ENCODE measurements around the gene FIGN.

Gene FIGN

DNA sequence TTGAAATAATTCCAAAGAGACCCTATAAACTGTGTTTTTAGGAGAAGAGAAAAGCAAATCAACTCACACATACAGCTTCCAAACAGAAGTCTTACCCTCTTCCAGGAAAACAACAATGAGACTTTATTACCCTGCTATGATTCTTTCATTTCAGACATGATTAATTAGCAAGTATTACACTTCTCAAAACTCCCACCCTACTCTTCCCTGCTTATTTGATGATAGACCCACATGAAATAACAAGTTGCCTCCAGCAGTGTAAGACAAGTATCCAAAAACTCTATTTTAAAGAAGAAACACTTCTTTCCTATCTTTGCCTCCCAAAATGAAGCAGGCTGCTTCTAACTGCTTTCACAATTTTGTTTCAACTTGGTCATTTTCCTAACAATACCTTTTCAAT lies 4.1 kb downstream of the FIGN start:
- TF ChIP-seq ZFX (IDR thresholded peaks at IDR 0.05; ENCODE audit: borderline replicate concordance): no peak
- TF ChIP-seq, protein P1, sequence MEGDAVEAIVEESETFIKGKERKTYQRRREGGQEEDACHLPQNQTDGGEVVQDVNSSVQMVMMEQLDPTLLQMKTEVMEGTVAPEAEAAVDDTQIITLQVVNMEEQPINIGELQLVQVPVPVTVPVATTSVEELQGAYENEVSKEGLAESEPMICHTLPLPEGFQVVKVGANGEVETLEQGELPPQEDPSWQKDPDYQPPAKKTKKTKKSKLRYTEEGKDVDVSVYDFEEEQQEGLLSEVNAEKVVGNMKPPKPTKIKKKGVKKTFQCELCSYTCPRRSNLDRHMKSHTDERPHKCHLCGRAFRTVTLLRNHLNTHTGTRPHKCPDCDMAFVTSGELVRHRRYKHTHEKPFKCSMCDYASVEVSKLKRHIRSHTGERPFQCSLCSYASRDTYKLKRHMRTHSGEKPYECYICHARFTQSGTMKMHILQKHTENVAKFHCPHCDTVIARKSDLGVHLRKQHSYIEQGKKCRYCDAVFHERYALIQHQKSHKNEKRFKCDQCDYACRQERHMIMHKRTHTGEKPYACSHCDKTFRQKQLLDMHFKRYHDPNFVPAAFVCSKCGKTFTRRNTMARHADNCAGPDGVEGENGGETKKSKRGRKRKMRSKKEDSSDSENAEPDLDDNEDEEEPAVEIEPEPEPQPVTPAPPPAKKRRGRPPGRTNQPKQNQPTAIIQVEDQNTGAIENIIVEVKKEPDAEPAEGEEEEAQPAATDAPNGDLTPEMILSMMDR (IDR thresholded peaks at IDR 0.05): no peak
- H3K27ac ChIP-seq: no peak overlapping the region

DNA sequence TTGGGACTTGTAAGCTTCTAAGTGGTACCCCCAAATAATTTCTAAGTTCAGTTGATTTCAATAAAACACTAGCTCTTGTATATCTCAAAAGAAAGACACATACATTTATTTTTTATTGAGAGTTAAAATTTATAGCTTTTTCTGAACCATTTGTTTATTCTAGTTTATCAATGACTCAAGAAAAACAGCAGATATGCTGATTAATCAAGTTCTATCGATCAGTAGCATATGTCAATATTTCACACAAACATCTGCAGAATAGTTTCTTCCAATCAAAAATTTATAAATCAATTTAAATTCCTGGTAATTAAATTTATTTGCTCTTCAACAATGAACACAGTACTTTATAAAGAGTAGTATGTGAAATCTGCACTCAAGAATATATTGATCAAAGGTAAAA lies 5.3 kb downstream of the FIGN start:
- H3K27ac ChIP-seq: no peak overlapping the region
- TF ChIP-seq ZFX (IDR thresholded peaks at IDR 0.05; ENCODE audit: borderline replicate concordance): no peak

DNA sequence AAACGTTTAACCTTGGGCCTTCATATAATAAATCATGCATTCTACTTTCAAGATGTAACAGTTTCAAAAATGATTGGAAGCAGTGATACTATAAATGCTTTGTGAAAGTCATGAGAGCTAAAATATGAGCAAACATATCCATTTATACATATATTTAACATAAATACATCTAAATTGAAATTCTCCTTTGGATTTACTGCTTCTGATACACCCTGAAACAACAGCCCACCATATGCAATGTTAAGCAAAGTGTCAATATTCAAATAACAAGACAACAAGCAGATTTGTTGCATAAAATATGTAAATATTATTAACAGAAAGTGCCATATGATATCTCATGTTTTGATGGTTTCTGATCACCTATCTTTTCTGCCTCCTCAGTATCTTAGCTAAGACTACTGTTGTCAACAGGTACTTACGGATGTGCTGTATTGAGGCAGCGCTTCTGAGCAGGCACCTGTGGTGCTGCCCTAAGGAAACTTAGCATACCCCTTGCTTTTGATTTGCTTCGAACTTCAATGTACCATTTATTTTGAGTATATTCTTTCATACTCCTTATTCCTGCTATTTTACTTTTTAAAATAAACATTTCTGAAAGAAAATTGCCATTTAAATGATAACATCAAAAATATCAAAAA lies 6.1 kb downstream of the FIGN start:
- no peak overlapping the region for H3K27ac ChIP-seq
- TF ChIP-seq, protein P1 (IDR thresholded peaks at IDR 0.05): no peak
- TF ChIP-seq ZFX (IDR thresholded peaks at IDR 0.05; ENCODE audit: borderline replicate concordance): no peak

DNA sequence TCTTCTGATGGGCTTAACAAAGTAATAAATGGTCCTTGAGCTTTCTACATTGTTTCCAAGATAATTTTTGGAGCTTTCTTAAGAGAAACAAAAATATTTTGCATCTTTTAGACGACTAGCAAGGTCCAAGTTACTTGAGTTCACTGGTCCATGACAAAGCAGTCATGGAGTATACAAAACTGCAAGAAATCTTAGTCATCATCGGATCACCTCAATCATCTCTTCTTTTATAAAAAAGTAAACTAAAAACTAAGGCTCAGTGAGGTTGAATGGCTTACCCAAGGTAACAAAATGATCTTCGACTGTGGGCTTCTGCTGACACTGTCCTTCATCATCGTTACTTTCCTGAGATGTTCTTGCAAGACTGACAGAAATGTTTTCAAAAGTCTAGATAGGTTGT lies 11.9 kb downstream of the FIGN start:
- H3K27ac ChIP-seq: no peak overlapping the region
- TF ChIP-seq, protein P1 (IDR thresholded peaks at IDR 0.05): no peak
- no peak for TF ChIP-seq ZFX (IDR thresholded peaks at IDR 0.05; ENCODE audit: borderline replicate concordance)

DNA sequence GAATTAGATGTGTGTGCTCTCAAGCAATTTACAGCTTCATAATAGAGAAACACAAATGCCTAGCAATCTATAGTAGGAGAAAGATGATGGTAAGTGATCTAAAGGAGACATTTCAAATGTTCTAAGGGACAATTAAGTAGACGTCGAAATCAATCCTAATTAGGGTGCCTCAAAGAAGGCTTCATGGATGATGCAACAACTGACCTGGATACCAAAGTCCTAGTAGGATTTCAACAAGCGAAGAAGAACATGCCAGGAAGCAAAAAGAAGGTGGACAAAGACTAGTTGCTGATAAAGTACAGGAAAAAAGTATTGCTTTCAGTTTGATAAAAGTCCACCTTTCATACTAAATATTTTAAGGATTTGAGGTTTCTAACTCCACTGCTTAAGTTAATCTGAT lies 12.5 kb downstream of the FIGN start:
- TF ChIP-seq, protein P1 (IDR thresholded peaks at IDR 0.05): no peak
- no peak for TF ChIP-seq ZFX (IDR thresholded peaks at IDR 0.05; ENCODE audit: borderline replicate concordance)
- no peak overlapping the region for H3K27ac ChIP-seq

DNA sequence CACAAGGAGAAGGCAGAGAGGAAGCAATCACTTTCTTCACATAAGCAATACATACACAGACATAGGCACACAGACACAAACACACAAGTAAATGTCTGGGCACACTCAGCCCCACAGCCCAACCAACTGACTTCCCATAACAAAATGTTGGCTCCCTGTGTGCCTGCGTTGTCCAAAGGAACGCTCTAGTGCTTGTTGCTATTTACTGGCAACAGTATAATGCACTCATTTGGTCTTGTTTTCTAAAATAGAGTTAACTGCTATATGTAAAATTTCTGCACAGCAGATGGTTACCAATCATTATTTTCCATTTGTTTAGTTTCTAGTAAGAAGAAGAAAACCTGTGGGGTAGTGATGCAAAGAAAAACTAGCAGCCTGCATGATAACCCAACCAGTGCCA lies 16.5 kb downstream of the FIGN start:
- TF ChIP-seq, protein P1 (IDR thresholded peaks at IDR 0.05): no peak
- TF ChIP-seq ZFX (IDR thresholded peaks at IDR 0.05; ENCODE audit: borderline replicate concordance): no peak
- H3K27ac ChIP-seq: no peak overlapping the region

DNA sequence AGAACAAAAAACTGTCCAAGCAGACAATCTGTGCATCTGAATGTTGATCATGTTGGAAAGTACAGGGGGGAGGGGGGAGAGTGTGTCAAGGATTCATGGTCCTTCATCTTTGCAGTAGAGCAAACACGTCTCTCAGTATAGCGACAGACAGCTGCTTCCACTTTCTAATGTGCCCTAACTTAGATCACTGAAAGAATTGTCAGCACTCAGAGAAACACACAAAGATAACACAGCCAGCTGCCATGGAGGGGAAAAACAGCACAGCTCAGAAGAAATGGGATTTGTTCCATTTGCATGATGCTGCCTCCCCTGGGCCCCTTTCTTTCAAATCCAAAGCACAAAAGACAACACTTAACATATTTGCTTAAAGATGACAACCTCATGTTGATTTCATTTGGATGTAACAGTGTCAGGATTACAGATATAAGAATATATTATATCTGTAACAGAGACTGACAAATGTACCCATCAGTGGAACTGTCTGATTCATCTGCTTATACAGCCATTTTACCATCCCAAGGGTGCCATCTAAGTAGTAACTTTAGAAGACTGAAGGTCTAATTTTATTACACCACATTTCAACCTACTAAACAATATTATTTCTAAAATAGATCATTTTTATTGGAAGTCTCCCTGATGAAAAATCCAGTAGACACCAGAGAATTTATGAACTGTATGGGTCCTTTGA lies 17.7 kb downstream of the FIGN start:
- TF ChIP-seq, protein P1 (IDR thresholded peaks at IDR 0.05): no peak
- no peak for TF ChIP-seq ZFX (IDR thresholded peaks at IDR 0.05; ENCODE audit: borderline replicate concordance)
- H3K27ac ChIP-seq: no peak overlapping the region
